Gastroesophageal sphincter (tissue), 4 donors: ENCODE measurements around the gene ADD2. TPM values are rescaled to one million over a fixed set of nuclear protein-coding genes. Genes with fewer than 3 reads are reported as not detected.

Experiments
- ATAC-seq: fragments of 150-250 bp; one replicate; pipeline ENCODE4 v1.9.1; 2016; ENCODE audit warnings: mild to moderate bottlenecking, moderate library complexity
- H3K27ac ChIP-seq, 4 donors: fragments of 200-600 bp; sonication (generic) in 3 of 4; 1 replicate in 3 of 4; 2 replicates in 1 of 4; pipeline ENCODE4 v1.5.1; 2016 to 2019
- H3K27me3 ChIP-seq: fragments of 200-600 bp; sonication (generic); one replicate; pipeline ENCODE4 v1.5.1; 2019
- H3K36me3 ChIP-seq, 2 donors: fragments of 200-600 bp; sonication (generic); one replicate each; pipeline ENCODE4 v1.5.1; 2019; ENCODE audit warnings: control low read depth in 1 of 2
- H3K4me1 ChIP-seq, 3 donors: fragments of 200-600 bp; sonication (generic); 1 replicate in 2 of 3; 2 replicates in 1 of 3; pipeline ENCODE4 v1.5.1; 2016 to 2019; ENCODE audit warnings: control low read depth in 2 of 3
- H3K4me3 ChIP-seq, 2 donors: fragments of 200-600 bp; sonication (generic); one replicate each; pipeline ENCODE4 v1.5.1; 2019; ENCODE audit warnings: mild to moderate bottlenecking in 1 of 2, moderate library complexity in 1 of 2
- H3K9me3 ChIP-seq, 3 donors: fragments of 200-600 bp; sonication (generic); one replicate each; pipeline ENCODE4 v1.5.1; 2017 to 2019; ENCODE audit warnings: control low read depth in 2 of 3
- EP300 ChIP-seq: sonication (generic); formaldehyde crosslinking; IDR thresholded peaks from one replicate; pipeline ENCODE4 v1.6.1; 2017; ENCODE audit warnings: antibody characterized with exemption, mild to moderate bottlenecking
- POLR2A ChIP-seq, 2 donors: fragments of 450-650 bp; IDR thresholded peaks; one replicate each; pipeline ENCODE4 v1.6.1; 2017; ENCODE audit warnings: antibody characterized with exemption in 2 of 2, mild to moderate bottlenecking in 2 of 2, moderate library complexity in 1 of 2
- POLR2AphosphoS5 ChIP-seq: sonication (generic); formaldehyde crosslinking; IDR thresholded peaks from one replicate; pipeline ENCODE4 v1.6.1; 2017; ENCODE audit warnings: antibody characterized with exemption
- WGBS, 2 donors: methylation state at CpG; one replicate each; pipeline ENCODE4 v1.1.5; 2018; ENCODE audit warnings: low coverage in 1 of 2; 5-methylcytosine and 5-hydroxymethylcytosine counted together
- small RNA-seq, 4 donors: library from RNA; depleted of rRNA; stranded (forward); fragments of <200 nt; gene quantifications; one replicate each; pipeline ENCODE3, GENCODE V24; 2016
- total RNA-seq, 4 donors: library from RNA; depleted of rRNA; stranded (reverse); fragments of >200 nt; gene quantifications; one replicate each; pipeline ENCODE4 v1.1.0, GENCODE V29; 2016
- TF ChIP-seq, protein P1 (sequence below), 4 experiments: fragments of 200-600 bp in 2 of 4; fragments of 450-650 bp in 2 of 4; sonication (generic) in 1 of 4; IDR thresholded peaks; one replicate each; pipeline ENCODE4 v1.5.1; 2017 to 2019; ENCODE audit warnings: antibody characterized with exemption in 4 of 4, mild to moderate bottlenecking in 2 of 4, moderate library complexity in 2 of 4

ADD2 gene
- total RNA-seq, 4 donors from 2014 or later: 2.4 to 7.8 (median 3.6) TPM

GRCh38 chr2:70608373-70608772 lies 159.6 kb downstream of the ADD2 start:
- ATAC-seq: no peak
- Histone ChIP-seq H3K27me3 (peaks cover 18% of the 10 kb centered on the region), H3K9me3 (no peaks in the 10 kb centered on the region), H3K27ac (no peak overlapping the region), H3K4me3 (no peak overlapping the region), H3K36me3 (no peaks in the 10 kb centered on the region), H3K4me1 (no peaks in the 10 kb centered on the region)
- no peak for TF ChIP-seq POLR2A (IDR thresholded peaks at IDR 0.05)
- 63 to 70% methylated on average over 4 to 6 of the region's 6 CpGs for WGBS, 2 donors

DNA sequence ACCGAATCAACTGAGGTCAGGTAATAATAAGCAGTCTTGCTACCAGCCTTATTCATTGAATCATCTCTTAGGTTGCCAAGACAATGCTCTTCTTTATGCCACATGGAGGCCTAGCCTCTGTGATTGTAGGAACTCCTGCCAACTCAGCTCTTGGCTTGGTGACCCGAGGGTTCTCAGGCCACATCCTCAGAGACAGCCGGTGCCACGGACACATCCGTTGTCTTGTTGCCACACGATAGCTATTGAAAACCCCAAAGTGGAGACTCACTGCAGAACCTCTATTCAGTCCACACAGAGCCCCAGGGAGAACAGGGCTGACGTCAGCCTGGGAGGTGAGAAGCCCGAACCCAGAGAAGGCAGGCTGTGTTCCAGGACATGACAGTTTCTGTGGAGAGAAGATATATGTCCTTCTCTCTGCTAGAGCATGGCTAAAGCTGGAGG lies 160.9 kb downstream of the ADD2 start:
- no peak overlapping the region for H3K27ac ChIP-seq
- peaks cover 18% of the 10 kb centered on the region for H3K27me3 ChIP-seq
- WGBS, 2 donors: 45 to 80% methylated on average over 1 to 3 of the region's 8 CpGs
- no peaks in the 10 kb centered on the region for H3K4me1 ChIP-seq
- H3K4me3 ChIP-seq: no peak overlapping the region
- ATAC-seq: no peak
- H3K36me3 ChIP-seq: no peaks in the 10 kb centered on the region
- H3K9me3 ChIP-seq: no peaks in the 10 kb centered on the region
- TF ChIP-seq EP300 (no peak), POLR2AphosphoS5 (no peak), POLR2A (IDR thresholded peaks at IDR 0.05) (no peak)
- TF ChIP-seq, protein P1, sequence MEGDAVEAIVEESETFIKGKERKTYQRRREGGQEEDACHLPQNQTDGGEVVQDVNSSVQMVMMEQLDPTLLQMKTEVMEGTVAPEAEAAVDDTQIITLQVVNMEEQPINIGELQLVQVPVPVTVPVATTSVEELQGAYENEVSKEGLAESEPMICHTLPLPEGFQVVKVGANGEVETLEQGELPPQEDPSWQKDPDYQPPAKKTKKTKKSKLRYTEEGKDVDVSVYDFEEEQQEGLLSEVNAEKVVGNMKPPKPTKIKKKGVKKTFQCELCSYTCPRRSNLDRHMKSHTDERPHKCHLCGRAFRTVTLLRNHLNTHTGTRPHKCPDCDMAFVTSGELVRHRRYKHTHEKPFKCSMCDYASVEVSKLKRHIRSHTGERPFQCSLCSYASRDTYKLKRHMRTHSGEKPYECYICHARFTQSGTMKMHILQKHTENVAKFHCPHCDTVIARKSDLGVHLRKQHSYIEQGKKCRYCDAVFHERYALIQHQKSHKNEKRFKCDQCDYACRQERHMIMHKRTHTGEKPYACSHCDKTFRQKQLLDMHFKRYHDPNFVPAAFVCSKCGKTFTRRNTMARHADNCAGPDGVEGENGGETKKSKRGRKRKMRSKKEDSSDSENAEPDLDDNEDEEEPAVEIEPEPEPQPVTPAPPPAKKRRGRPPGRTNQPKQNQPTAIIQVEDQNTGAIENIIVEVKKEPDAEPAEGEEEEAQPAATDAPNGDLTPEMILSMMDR (IDR thresholded peaks at IDR 0.05): no peak

Small RNAs within 50 kb of the gene (small RNA-seq; reads per million reads assigned to genes)
- 0 reads per million in 4 donors for gene HMGN2P21

Other genes starting within 250 kb of the ADD2 start
- 1 to 10 TPM in 3 of 4 donors, under 1 TPM in 1; 0.31 to 5.0 (median 1.6) TPM for gene TGFA, start 214.4 kb downstream of the ADD2 start, total RNA-seq
- gene FIGLA, start 22.4 kb upstream of the ADD2 start, total RNA-seq: not detected
- gene CLEC4F, start 52.4 kb upstream of the ADD2 start, total RNA-seq: 1 to 10 TPM in 2 of 4 donors, not detected in 2; 1.1 TPM
- under 1 TPM in 2 of 4 donors, not detected in 2; 0.39 to 0.92 TPM for gene CD207, start 67.6 kb upstream of the ADD2 start, total RNA-seq
- gene VAX2, start 132.4 kb upstream of the ADD2 start, total RNA-seq: 1 to 10 TPM in 2 of 4 donors, not detected in 2; 1.9 to 2.0 TPM
- gene ATP6V1B1, start 167.7 kb upstream of the ADD2 start, total RNA-seq: under 1 TPM in 1 of 4 donors, not detected in 3; 0.46 TPM
- gene ANKRD53, start 210.4 kb upstream of the ADD2 start, total RNA-seq: 1 to 10 TPM in 2 of 4 donors, under 1 TPM in 2; 0.27 to 2.8 (median 0.97) TPM
- 10 to 100 TPM; 24.6 to 41.0 (median 34.9) TPM for gene TEX261, start 226.7 kb upstream of the ADD2 start, total RNA-seq